Amniotic stem cell (primary cell): ENCODE data around the gene FBXW8.

Experiments used
- DNase-seq: peaks from one replicate; lab custom pipeline; 2025; lab: John Stamatoyannopoulos, UW

The FBXW8 gene

GRCh38 chr12:117080661-117081144 lies 170.0 kb downstream of the FBXW8 start:
- no peak for DNase-seq
